Trophoblast cell (in vitro differentiated cells and primary cell): ENCODE results near the gene SLAIN1.

Experiments
- DNase-seq, 2 donors: peaks; one replicate each; pipeline ENCODE4 v3.0.0-alpha.2; 2016
- H2AFZ ChIP-seq: 2 replicates; pipeline ENCODE4 v1.6.1; 2013; ENCODE audit warnings: low read length, moderate library complexity, mild to moderate bottlenecking; ENCODE audit not compliant: insufficient read depth, poor library complexity
- H2AK5ac ChIP-seq: 2 replicates; pipeline ENCODE4 v1.6.1; 2013; ENCODE audit warnings: mild to moderate bottlenecking, low read length
- H2BK120ac ChIP-seq: 2 replicates; pipeline ENCODE4 v1.6.1; 2013; ENCODE audit warnings: low read length, mild to moderate bottlenecking, moderate library complexity; ENCODE audit not compliant: insufficient read depth, poor library complexity
- H2BK12ac ChIP-seq: 2 replicates; pipeline ENCODE4 v1.6.1; 2013; ENCODE audit warnings: mild to moderate bottlenecking, low read length, moderate library complexity
- H2BK5ac ChIP-seq: 2 replicates; pipeline ENCODE4 v1.6.1; 2013; ENCODE audit warnings: low read length, low read depth, moderate library complexity, mild to moderate bottlenecking; ENCODE audit not compliant: poor library complexity
- H3K14ac ChIP-seq: 2 replicates; pipeline ENCODE4 v1.6.1; 2013; ENCODE audit warnings: mild to moderate bottlenecking, low read length
- H3K18ac ChIP-seq: 2 replicates; pipeline ENCODE4 v1.6.1; 2013; ENCODE audit warnings: mild to moderate bottlenecking, low read length
- H3K23ac ChIP-seq: 2 replicates; pipeline ENCODE4 v1.6.1; 2013; ENCODE audit warnings: low read length
- H3K27ac ChIP-seq: 2 replicates; pipeline ENCODE4 v1.5.1; 2013; ENCODE audit warnings: low read depth, mild to moderate bottlenecking, inconsistent platforms, low read length, moderate library complexity
- H3K27me3 ChIP-seq: 2 replicates; pipeline ENCODE4 v1.6.1; 2013; ENCODE audit warnings: inconsistent platforms, mild to moderate bottlenecking, low read length, moderate library complexity; ENCODE audit not compliant: insufficient read depth
- H3K36me3 ChIP-seq, 2 experiments: 1 replicate in 1 of 2; 2 replicates in 1 of 2; pipeline ENCODE4 v1.6.1; 2013; ENCODE audit warnings: low read length in 2 of 2, mild to moderate bottlenecking in 2 of 2, moderate library complexity in 1 of 2; ENCODE audit not compliant: insufficient read depth in 2 of 2, control insufficient read depth in 1 of 2
- H3K4ac ChIP-seq: 2 replicates; pipeline ENCODE4 v1.6.1; 2013; ENCODE audit warnings: low read depth, mild to moderate bottlenecking, low read length, moderate library complexity
- H3K4me1 ChIP-seq, 2 experiments: 1 replicate in 1 of 2; 2 replicates in 1 of 2; pipeline ENCODE4 v1.6.1; 2013; ENCODE audit warnings: low read length in 2 of 2, mild to moderate bottlenecking in 2 of 2, moderate library complexity in 1 of 2; ENCODE audit not compliant: insufficient read depth in 2 of 2, control insufficient read depth in 1 of 2
- H3K4me2 ChIP-seq: 2 replicates; pipeline ENCODE4 v1.6.1; 2013; ENCODE audit warnings: inconsistent platforms, mild to moderate bottlenecking, low read length, moderate library complexity
- H3K4me3 ChIP-seq: 2 replicates; pipeline ENCODE4 v1.5.1; 2013; ENCODE audit warnings: mild to moderate bottlenecking, low read depth, low read length, inconsistent platforms
- H3K79me1 ChIP-seq: one replicate; pipeline ENCODE4 v1.6.1; 2013; ENCODE audit warnings: low read length
- H3K79me2 ChIP-seq: 2 replicates; pipeline ENCODE4 v1.6.1; 2013; ENCODE audit warnings: low read length, mild to moderate bottlenecking; ENCODE audit not compliant: control insufficient read depth, insufficient read depth, poor library complexity
- H3K9ac ChIP-seq: 2 replicates; pipeline ENCODE4 v1.6.1; 2013; ENCODE audit warnings: mild to moderate bottlenecking, low read length
- H3K9me3 ChIP-seq: 2 replicates; pipeline ENCODE4 v1.6.1; 2013; ENCODE audit warnings: low read depth, mild to moderate bottlenecking, control low read depth, inconsistent platforms, low read length; ENCODE audit not compliant: insufficient read depth
- H4K12ac ChIP-seq: 2 replicates; pipeline ENCODE4 v1.6.1; 2013; ENCODE audit warnings: low read depth, mild to moderate bottlenecking, low read length, moderate library complexity
- H4K8ac ChIP-seq: 2 replicates; pipeline ENCODE4 v1.6.1; 2013; ENCODE audit warnings: low read depth, mild to moderate bottlenecking, low read length, moderate library complexity
- H4K91ac ChIP-seq: one replicate; pipeline ENCODE4 v1.6.1; 2013; ENCODE audit warnings: low read depth, mild to moderate bottlenecking, low read length, moderate library complexity
- WGBS: extraction: QIAGEN DNeasy Blood & Tissue Kit; methylation state at CpG from one replicate; pipeline ENCODE4 v1.1.7; 2013; ENCODE audit warnings: missing lambda C conversion rate; ENCODE audit not compliant: insufficient read length, insufficient coverage; ENCODE audit errors: extremely low coverage; 5-methylcytosine and 5-hydroxymethylcytosine counted together

Gene SLAIN1

DNA sequence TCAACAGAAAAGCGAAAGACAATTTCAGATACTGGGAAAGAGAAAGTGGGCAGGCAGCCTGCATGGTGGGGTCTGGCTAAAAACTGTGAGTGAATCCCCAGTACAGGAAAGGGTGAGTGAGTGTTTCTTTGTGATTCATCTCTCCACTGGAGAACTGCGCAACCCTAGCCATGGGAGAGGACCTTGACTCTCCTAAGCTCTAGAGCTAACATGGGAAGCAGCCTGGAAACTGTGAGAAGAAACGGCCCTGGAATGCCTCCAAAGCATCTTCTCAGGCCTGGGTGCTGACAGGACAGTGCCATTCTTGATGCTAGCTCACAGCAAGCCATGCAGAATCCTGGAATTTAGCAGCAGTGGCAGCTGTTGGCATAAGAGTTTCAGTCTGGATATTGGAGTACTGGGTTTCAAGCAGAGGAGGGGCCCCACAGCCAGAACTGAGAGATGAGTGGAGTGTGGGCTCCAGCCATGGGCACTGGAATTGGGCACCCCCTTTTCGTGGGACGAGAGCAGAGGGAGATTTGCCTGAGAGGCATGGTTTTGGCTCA, 18.7 kb upstream of the SLAIN1 start:
- Histone ChIP-seq H2AFZ (no peak overlapping the region), H3K14ac (no peak overlapping the region), H3K27ac (no peak overlapping the region), H4K12ac (no peak overlapping the region), H4K8ac (no peak overlapping the region), H2BK120ac (no peak overlapping the region), H3K4me3 (no peak overlapping the region), H3K4me1 (no peaks in the 10 kb centered on the region), H3K79me1 (no peaks in the 10 kb centered on the region), H3K4ac (no peak overlapping the region), H4K91ac (no peak overlapping the region), H3K9me3 (no peaks in the 10 kb centered on the region), H3K4me2 (no peak overlapping the region), H2AK5ac (no peak overlapping the region), H2BK5ac (no peak overlapping the region), H3K27me3 (no peaks in the 10 kb centered on the region), H3K79me2 (no peaks in the 10 kb centered on the region), H3K23ac (no peak overlapping the region), H3K36me3 (no peaks in the 10 kb centered on the region), H2BK12ac (no peak overlapping the region), H3K9ac (no peak overlapping the region), H3K18ac (no peak overlapping the region)
- DNase-seq: no peak
- no CpG with 5 or more reads among the region's 5 CpGs for WGBS

DNA sequence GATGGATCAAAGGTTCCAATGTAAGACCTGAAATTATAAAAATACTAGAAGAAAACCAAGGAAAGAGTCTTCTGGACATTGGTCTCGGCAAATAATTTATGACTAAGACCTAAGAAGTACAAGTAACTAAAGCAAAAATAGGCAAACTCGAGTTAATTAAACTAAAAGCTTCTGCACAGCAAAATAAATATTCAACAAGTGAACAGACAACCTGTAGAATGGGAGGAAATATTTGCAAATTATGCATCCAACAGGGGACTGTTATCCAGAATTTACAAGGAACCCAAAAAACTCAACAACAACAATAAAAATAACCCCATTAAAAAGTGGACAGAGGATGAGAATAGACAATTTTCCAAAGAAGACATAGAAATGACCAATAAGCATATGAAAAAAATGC, 9.7 kb upstream of the SLAIN1 start:
- Histone ChIP-seq H3K4ac (no peak overlapping the region), H2AFZ (no peak overlapping the region), H3K27me3 (no peaks in the 10 kb centered on the region), H2BK120ac (no peak overlapping the region), H3K4me3 (no peak overlapping the region), H2BK5ac (no peak overlapping the region), H3K27ac (no peak overlapping the region), H3K36me3 (no peaks in the 10 kb centered on the region), H3K79me2 (no peaks in the 10 kb centered on the region), H2AK5ac (no peak overlapping the region), H3K9ac (no peak overlapping the region), H2BK12ac (no peak overlapping the region), H3K23ac (no peak overlapping the region), H4K12ac (no peak overlapping the region), H4K8ac (no peak overlapping the region), H4K91ac (no peak overlapping the region), H3K18ac (no peak overlapping the region), H3K4me1 (no peaks in the 10 kb centered on the region), H3K79me1 (no peaks in the 10 kb centered on the region), H3K14ac (no peak overlapping the region), H3K9me3 (no peaks in the 10 kb centered on the region), H3K4me2 (no peak overlapping the region)
- WGBS: no CpG with 5 or more reads among the region's 2 CpGs
- DNase-seq: no peak

DNA sequence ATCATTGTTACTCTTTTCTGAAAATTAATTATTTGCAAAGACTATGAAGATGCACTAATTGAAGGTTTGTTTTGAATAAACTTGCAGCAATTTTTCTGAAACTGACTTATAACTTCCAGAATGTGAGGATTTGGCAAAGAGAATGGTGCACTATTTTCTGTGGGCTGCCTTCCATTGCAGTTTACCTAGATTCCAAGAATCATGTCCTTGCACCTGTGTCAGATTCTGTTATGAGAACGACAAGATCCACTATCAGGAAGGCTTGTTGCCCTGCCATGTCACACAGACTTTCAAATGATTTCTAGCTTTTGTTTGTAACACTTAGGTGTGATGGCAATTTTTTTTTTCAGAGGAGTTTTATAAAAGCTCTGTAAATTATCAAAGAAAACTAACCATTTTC, 5.6 kb upstream of the SLAIN1 start:
- Histone ChIP-seq H3K14ac (no peak overlapping the region), H3K4me2 (no peak overlapping the region), H3K4ac (no peak overlapping the region), H3K9me3 (no peaks in the 10 kb centered on the region), H3K4me1 (no peaks in the 10 kb centered on the region), H2AK5ac (no peak overlapping the region), H3K9ac (no peak overlapping the region), H2BK120ac (no peak overlapping the region), H3K23ac (no peak overlapping the region), H4K12ac (no peak overlapping the region), H3K4me3 (no peak overlapping the region), H3K79me1 (no peaks in the 10 kb centered on the region), H3K36me3 (no peaks in the 10 kb centered on the region), H3K27ac (no peak overlapping the region), H3K27me3 (no peaks in the 10 kb centered on the region), H4K8ac (no peak overlapping the region), H4K91ac (no peak overlapping the region), H2BK12ac (no peak overlapping the region), H3K18ac (no peak overlapping the region), H3K79me2 (no peaks in the 10 kb centered on the region), H2AFZ (no peak overlapping the region), H2BK5ac (no peak overlapping the region)
- no peak for DNase-seq
- WGBS: no CpG with 5 or more reads among the region's 1 CpG

DNA sequence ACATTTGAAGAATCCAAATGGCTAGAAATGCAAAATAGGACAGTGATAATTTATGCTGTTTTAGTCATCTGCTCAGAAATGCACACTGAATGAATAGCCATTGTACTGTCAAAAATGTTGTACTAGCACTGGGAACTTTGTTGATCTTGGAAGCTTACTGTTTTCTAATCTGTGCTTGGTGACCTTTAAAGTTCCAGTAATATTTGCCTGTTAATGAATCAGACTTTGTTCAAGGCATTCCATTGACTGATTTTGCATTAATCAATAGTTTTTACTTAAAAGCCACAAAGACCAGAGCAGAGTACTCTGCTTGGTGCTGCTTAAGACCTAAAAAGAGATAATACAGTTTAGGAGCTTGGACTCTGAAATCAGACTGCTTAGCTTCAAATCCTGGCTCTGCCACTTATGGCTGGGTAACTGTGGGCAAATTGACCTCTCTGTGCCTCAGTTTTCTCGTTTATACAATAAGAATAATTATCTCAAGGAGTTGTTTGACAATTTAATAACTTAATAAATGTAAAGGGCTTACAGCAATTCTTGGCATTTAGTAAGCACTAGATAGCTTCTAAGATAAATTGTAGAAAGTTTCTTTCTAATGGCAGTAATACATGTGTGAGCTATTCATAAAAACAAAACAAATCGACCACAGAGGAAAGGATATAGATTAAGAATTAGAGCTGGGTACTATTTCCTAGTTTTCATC, 4.6 kb upstream of the SLAIN1 start:
- DNase-seq: no peak
- no peak overlapping the region for H3K27ac ChIP-seq

More for the DNA sequence above, 4.6 kb upstream of the SLAIN1 start:
- Histone ChIP-seq H3K4me3 (no peak overlapping the region), H2AK5ac (no peak overlapping the region), H4K12ac (no peak overlapping the region), H3K4me2 (no peak overlapping the region), H3K27me3 (no peaks in the 10 kb centered on the region), H2BK120ac (no peak overlapping the region), H2BK12ac (no peak overlapping the region), H3K36me3 (no peaks in the 10 kb centered on the region), H3K79me1 (no peaks in the 10 kb centered on the region), H3K4ac (no peak overlapping the region), H3K18ac (no peak overlapping the region), H3K9ac (no peak overlapping the region), H4K8ac (no peak overlapping the region), H2BK5ac (no peak overlapping the region), H2AFZ (no peak overlapping the region), H3K79me2 (no peaks in the 10 kb centered on the region), H3K23ac (no peak overlapping the region), H3K14ac (no peak overlapping the region), H4K91ac (no peak overlapping the region), H3K4me1 (no peaks in the 10 kb centered on the region), H3K9me3 (no peaks in the 10 kb centered on the region)
- no CpG with 5 or more reads among the region's 2 CpGs for WGBS
